Upper lobe of left lung (tissue), 4 donors: Measurements from ENCODE around the gene ZNF280D.

Experiments used
- POLR2AphosphoS5 ChIP-seq, 2 donors: sonication (generic); formaldehyde crosslinking; IDR thresholded peaks; one replicate each; pipeline ENCODE4 v1.5.1; 2017; ENCODE audit warnings: antibody characterized with exemption in 2 of 2
- TF ChIP-seq, protein P1 (sequence below), 6 experiments: fragments of 450-650 bp in 4 of 6; fragments of 200-600 bp in 2 of 6; sonication (generic) in 2 of 6; IDR thresholded peaks; one replicate each; pipeline ENCODE4 v1.5.1; 2016 to 2019; ENCODE audit warnings: antibody characterized with exemption in 6 of 6

DNA sequence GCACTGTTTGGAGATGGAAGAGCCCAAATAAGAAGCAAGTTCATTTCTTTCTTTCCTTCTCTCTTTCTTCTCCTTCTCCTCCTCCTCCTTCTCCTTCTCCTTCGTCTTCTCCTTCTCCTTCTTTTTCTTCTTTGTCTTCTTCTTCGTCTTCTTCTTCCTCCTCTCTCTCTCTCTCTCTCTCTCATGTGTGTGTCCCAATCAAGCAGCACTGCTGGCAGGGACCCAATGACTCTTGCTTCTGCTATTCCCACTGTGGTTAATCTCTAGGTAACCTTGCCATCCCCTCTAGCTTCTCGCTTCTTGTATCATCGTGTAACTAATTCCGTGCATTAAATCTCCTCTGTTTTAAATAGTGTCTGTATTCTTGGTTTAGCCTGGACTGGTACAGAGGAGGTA lies 26.1 kb upstream of the ZNF280D start:
- TF ChIP-seq POLR2AphosphoS5 (IDR thresholded peaks at IDR 0.05), result no peak
- TF ChIP-seq, protein P1, sequence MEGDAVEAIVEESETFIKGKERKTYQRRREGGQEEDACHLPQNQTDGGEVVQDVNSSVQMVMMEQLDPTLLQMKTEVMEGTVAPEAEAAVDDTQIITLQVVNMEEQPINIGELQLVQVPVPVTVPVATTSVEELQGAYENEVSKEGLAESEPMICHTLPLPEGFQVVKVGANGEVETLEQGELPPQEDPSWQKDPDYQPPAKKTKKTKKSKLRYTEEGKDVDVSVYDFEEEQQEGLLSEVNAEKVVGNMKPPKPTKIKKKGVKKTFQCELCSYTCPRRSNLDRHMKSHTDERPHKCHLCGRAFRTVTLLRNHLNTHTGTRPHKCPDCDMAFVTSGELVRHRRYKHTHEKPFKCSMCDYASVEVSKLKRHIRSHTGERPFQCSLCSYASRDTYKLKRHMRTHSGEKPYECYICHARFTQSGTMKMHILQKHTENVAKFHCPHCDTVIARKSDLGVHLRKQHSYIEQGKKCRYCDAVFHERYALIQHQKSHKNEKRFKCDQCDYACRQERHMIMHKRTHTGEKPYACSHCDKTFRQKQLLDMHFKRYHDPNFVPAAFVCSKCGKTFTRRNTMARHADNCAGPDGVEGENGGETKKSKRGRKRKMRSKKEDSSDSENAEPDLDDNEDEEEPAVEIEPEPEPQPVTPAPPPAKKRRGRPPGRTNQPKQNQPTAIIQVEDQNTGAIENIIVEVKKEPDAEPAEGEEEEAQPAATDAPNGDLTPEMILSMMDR (IDR thresholded peaks at IDR 0.05), result no peak
